Adrenal gland (tissue), 5 donors: ENCODE results near the gene APLF.

Source experiments
- POLR2A ChIP-seq, 2 donors: fragments of 450-650 bp; IDR thresholded peaks; one replicate each; pipeline ENCODE4 v1.6.1; 2017; ENCODE audit warnings: antibody characterized with exemption in 2 of 2, mild to moderate bottlenecking in 2 of 2, moderate library complexity in 1 of 2
- TF ChIP-seq, protein P1 (sequence below), 6 experiments: fragments of 450-650 bp in 4 of 6; fragments of 200-600 bp in 2 of 6; sonication (generic) in 1 of 6; IDR thresholded peaks; 1 replicate in 5 of 6; 2 replicates in 1 of 6; pipeline versions ENCODE4 v1.5.1 to v1.8.0; 2016 to 2021; ENCODE audit warnings: antibody characterized with exemption in 6 of 6, mild to moderate bottlenecking in 2 of 6, moderate library complexity in 1 of 6
- donor health status: DM: no; HTN: no; CAD: no.

DNA sequence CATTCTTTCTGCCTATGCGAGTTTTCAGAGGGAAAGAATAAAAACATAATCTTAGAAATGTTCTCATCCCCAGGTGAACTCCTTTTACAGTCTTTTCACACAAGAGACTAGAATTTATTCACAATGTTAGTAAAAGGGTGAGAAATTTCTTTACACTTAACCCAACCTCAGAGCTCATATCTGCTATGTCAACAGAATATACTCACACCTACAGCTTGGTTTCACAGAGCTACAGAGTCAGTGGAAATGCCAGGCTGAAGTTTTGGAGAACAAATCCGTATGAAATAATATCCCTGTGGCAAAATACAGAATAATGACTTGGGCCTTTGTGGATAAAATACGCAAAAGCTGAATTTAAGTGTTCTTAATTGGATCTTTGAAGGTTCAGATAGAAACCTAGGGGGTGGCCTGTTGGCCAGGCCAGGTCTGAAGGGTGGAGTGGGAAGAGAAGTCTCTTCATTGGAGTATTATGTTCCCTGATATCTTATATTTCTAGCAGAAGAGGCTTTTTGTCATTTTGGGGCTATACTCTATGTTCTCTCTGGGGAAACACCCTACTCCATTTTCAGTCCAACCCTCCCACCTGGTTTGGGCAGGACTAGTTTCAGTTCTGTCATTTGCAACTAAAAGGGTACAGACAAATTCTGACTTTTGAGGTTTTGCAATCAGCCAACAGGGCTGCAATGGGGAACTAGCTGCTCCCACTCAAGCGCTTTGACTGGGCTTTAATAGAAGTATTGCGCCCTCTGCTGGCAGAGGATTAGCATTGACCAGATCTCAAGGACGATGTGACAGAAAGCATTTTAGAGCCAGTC is 26.0 kb upstream of the APLF start:
- TF ChIP-seq, protein P1, sequence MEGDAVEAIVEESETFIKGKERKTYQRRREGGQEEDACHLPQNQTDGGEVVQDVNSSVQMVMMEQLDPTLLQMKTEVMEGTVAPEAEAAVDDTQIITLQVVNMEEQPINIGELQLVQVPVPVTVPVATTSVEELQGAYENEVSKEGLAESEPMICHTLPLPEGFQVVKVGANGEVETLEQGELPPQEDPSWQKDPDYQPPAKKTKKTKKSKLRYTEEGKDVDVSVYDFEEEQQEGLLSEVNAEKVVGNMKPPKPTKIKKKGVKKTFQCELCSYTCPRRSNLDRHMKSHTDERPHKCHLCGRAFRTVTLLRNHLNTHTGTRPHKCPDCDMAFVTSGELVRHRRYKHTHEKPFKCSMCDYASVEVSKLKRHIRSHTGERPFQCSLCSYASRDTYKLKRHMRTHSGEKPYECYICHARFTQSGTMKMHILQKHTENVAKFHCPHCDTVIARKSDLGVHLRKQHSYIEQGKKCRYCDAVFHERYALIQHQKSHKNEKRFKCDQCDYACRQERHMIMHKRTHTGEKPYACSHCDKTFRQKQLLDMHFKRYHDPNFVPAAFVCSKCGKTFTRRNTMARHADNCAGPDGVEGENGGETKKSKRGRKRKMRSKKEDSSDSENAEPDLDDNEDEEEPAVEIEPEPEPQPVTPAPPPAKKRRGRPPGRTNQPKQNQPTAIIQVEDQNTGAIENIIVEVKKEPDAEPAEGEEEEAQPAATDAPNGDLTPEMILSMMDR (IDR thresholded peaks at IDR 0.05), result peak; percentile 86 to 91 (median 91)
- TF ChIP-seq POLR2A (IDR thresholded peaks at IDR 0.05), result no peak
